K562 (cell line): ENCODE measurements around the gene MGAT4B. TPM values are rescaled to one million over a fixed set of nuclear protein-coding genes. Genes with fewer than 3 reads are reported as not detected.

ENCODE experiments used
- CCAR2 ChIP-seq: fragments of 200-400 bp; formaldehyde crosslinking; IDR thresholded peaks from 2 replicates; pipeline ENCODE4 v1.6.1; 2017; ENCODE audit warnings: mild to moderate bottlenecking, low read depth, low read length
- ETV5 ChIP-seq: sonication (generic); formaldehyde crosslinking; IDR thresholded peaks from 2 replicates; pipeline ENCODE4 v1.4.0; 2020; ENCODE audit warnings: low read depth, mild to moderate bottlenecking, missing genetic modification reagents
- HOXB6 ChIP-seq: fragments of 250-450 bp; sonication (Bioruptor Pico); IDR thresholded peaks from 2 replicates; pipeline ENCODE4 v1.5.1; 2022; ENCODE audit warnings: mild to moderate bottlenecking, borderline replicate concordance
- SMARCB1 ChIP-seq: IDR thresholded peaks from 2 replicates; pipeline ENCODE4 v1.6.1; 2011; ENCODE audit warnings: improper control_type of control experiment, low read depth; ENCODE audit not compliant: insufficient read length
- USF1 ChIP-seq: sonication (generic); formaldehyde crosslinking; IDR thresholded peaks from 2 replicates; pipeline ENCODE4 v1.9.0; 2022; ENCODE audit warnings: mild to moderate bottlenecking, missing genetic modification reagents
- ZNF318 ChIP-seq, 2 experiments: fragments of 450-650 bp; IDR thresholded peaks; 2 replicates each; pipeline ENCODE4 v1.6.1; 2016; ENCODE audit warnings: mild to moderate bottlenecking in 2 of 2, borderline replicate concordance in 1 of 2, low read depth in 1 of 2, moderate library complexity in 1 of 2
- ZNF740 ChIP-seq, 3 experiments: fragments of 200-800 bp in 1 of 3; sonication (Bioruptor generic) in 1 of 3; sonication (generic) in 1 of 3; formaldehyde crosslinking in 1 of 3; IDR thresholded peaks; 2 replicates each; pipeline versions ENCODE4 v1.6.1 to v1.8.0; 2016 to 2022; ENCODE audit warnings: mild to moderate bottlenecking in 2 of 3, missing compliant biosample characterization in 2 of 3, missing genetic modification characterization in 2 of 3, missing genetic modification reagents in 1 of 3
- ZNF780A ChIP-seq: fragments of 250-450 bp; sonication (Bioruptor Pico); IDR thresholded peaks from 2 replicates; pipeline ENCODE4 v1.5.0; 2021; ENCODE audit warnings: mild to moderate bottlenecking
- ZNF79 ChIP-seq: fragments of 250-450 bp; sonication (Bioruptor Pico); IDR thresholded peaks from 2 replicates; pipeline ENCODE4 v1.4.0; 2020; ENCODE audit warnings: low read depth, mild to moderate bottlenecking, moderate library complexity
- polyA plus RNA-seq, 8 experiments: library from polyadenylated mRNA; depleted of rRNA in 4 of 8; stranded (reverse) in 5 of 8; unstranded in 3 of 8; fragments of >200 nt; fragmentation: Nextera tagmentation in 2 of 8; fragmentation: Illumina TruSeq in 1 of 8; extraction: Ambion mirVana in 2 of 8; extraction: Trizol in 1 of 8; gene quantifications; 2 replicates each; pipeline versions ENCODE4 v1.2.1 to v1.2.3, GENCODE V29; 2011 to 2014; ENCODE audit warnings: inconsistent platforms in 1 of 8, missing spikeins in 1 of 8
- total RNA-seq, 7 experiments: library from RNA; depleted of rRNA in 6 of 7; stranded (reverse); fragments of >200 nt in 6 of 7; fragmentation: Illumina TruSeq in 2 of 7; extraction: Trizol in 2 of 7; gene quantifications; 2 replicates each; pipeline versions ENCODE4 v1.2.1 to v1.2.3, GENCODE V29; 2011 to 2021; ENCODE audit warnings: low replicate concordance in 1 of 7
- TF ChIP-seq, protein P1 (sequence below): sonication (generic); formaldehyde crosslinking; IDR thresholded peaks from 2 replicates; pipeline ENCODE4 v1.8.1; 2023; ENCODE audit warnings: missing genetic modification reagents, mild to moderate bottlenecking, borderline replicate concordance

MGAT4B gene
- total and polyA plus RNA-seq, 9 of the 15 experiments (the other 6 are each of a cell fraction or from before 2014, with no cell fraction given) = 0.34 to 133 (median 75.4) TPM

- TF ChIP-seq ZNF318 (IDR thresholded peaks at IDR 0.05; ENCODE audit: borderline replicate concordance in 1 of 2, low read depth in 1 of 2) = no peak
- no peak for TF ChIP-seq ZNF780A (CRISPR knock-in tag)
- no peak for TF ChIP-seq SMARCB1
- TF ChIP-seq, protein P1, sequence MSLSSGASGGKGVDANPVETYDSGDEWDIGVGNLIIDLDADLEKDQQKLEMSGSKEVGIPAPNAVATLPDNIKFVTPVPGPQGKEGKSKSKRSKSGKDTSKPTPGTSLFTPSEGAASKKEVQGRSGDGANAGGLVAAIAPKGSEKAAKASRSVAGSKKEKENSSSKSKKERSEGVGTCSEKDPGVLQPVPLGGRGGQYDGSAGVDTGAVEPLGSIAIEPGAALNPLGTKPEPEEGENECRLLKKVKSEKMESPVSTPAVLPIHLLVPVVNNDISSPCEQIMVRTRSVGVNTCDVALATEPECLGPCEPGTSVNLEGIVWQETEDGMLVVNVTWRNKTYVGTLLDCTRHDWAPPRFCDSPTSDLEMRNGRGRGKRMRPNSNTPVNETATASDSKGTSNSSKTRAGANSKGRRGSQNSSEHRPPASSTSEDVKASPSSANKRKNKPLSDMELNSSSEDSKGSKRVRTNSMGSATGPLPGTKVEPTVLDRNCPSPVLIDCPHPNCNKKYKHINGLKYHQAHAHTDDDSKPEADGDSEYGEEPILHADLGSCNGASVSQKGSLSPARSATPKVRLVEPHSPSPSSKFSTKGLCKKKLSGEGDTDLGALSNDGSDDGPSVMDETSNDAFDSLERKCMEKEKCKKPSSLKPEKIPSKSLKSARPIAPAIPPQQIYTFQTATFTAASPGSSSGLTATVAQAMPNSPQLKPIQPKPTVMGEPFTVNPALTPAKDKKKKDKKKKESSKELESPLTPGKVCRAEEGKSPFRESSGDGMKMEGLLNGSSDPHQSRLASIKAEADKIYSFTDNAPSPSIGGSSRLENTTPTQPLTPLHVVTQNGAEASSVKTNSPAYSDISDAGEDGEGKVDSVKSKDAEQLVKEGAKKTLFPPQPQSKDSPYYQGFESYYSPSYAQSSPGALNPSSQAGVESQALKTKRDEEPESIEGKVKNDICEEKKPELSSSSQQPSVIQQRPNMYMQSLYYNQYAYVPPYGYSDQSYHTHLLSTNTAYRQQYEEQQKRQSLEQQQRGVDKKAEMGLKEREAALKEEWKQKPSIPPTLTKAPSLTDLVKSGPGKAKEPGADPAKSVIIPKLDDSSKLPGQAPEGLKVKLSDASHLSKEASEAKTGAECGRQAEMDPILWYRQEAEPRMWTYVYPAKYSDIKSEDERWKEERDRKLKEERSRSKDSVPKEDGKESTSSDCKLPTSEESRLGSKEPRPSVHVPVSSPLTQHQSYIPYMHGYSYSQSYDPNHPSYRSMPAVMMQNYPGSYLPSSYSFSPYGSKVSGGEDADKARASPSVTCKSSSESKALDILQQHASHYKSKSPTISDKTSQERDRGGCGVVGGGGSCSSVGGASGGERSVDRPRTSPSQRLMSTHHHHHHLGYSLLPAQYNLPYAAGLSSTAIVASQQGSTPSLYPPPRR = no peak
- TF ChIP-seq HOXB6 (CRISPR knock-in tag) = no peak
- TF ChIP-seq ZNF79 (CRISPR knock-in tag) = no peak
- TF ChIP-seq USF1 (CRISPR knock-in tag) = no peak
- TF ChIP-seq CCAR2 = no peak
- no peak for TF ChIP-seq ETV5
- peak; percentile 94 for TF ChIP-seq ZNF740 (CRISPR knock-in tag; IDR thresholded peaks at IDR 0.05)
- peak in 1 of 2 experiments; percentile 69; a peak in 2 of 4 replicates for TF ChIP-seq ZNF740 (tag; IDR thresholded peaks at IDR 0.05)
Observed at GRCh38 chr5:179805529-179806249, 977 bp downstream of the MGAT4B start (continued).
